TTC549 (cell line): ENCODE results near the gene ABCC4.

Source experiments
- FAIRE-seq: peaks from 2 replicates; lab custom pipeline; 2012; peaks lifted over from hg19 to GRCh38; lab: Jason Lieb, UNC

The ABCC4 gene

GRCh38 chr13:95301183-95301967 is at the start of gene ABCC4:
Gene ABCC4, minus strand, starts transcription at chr13:95301451. Its CDS starts 137 bp downstream, at chr13:95301314.
- no peak for FAIRE-seq

GRCh38 chr13:95349267-95349666 is 48.0 kb upstream of the ABCC4 start:
- FAIRE-seq, result no peak

- FAIRE-seq, result no peak
Measured at GRCh38 chr13:95343944-95344343, 42.7 kb upstream of the ABCC4 start.

GRCh38 chr13:95341441-95341840 is 40.2 kb upstream of the ABCC4 start:
- FAIRE-seq, result no peak

GRCh38 chr13:95338905-95339304 is 37.7 kb upstream of the ABCC4 start:
- no peak for FAIRE-seq

GRCh38 chr13:95337597-95337996 is 36.3 kb upstream of the ABCC4 start:
- no peak for FAIRE-seq

GRCh38 chr13:95335667-95336066 is 34.4 kb upstream of the ABCC4 start:
- FAIRE-seq, result no peak

GRCh38 chr13:95328386-95328785 is 27.1 kb upstream of the ABCC4 start:
- no peak for FAIRE-seq

- no peak for FAIRE-seq
Measured at GRCh38 chr13:95327190-95327589, 25.9 kb upstream of the ABCC4 start.

- FAIRE-seq, result no peak
Measured at GRCh38 chr13:95326695-95327094, 25.4 kb upstream of the ABCC4 start.

GRCh38 chr13:95325485-95325884 is 24.2 kb upstream of the ABCC4 start:
- no peak for FAIRE-seq

- FAIRE-seq, result no peak
Measured at GRCh38 chr13:95323930-95324662, 22.8 kb upstream of the ABCC4 start.

- FAIRE-seq, result no peak
Measured at GRCh38 chr13:95319551-95320274, 18.5 kb upstream of the ABCC4 start.

GRCh38 chr13:95317039-95317989 is 16.1 kb upstream of the ABCC4 start:
- FAIRE-seq, result no peak

- FAIRE-seq, result no peak
Measured at GRCh38 chr13:95315752-95316151, 14.5 kb upstream of the ABCC4 start.

GRCh38 chr13:95307507-95307906 is 6.3 kb upstream of the ABCC4 start:
- FAIRE-seq, result no peak

- FAIRE-seq, result no peak
Measured at GRCh38 chr13:95304453-95304852, 3.2 kb upstream of the ABCC4 start.

- FAIRE-seq, result no peak
Measured at GRCh38 chr13:95301968-95302393, 730 bp upstream of the ABCC4 start.

- FAIRE-seq, result no peak
Measured at GRCh38 chr13:95300625-95301182, 547 bp downstream of the ABCC4 start.

GRCh38 chr13:95298971-95299621 is 2.2 kb downstream of the ABCC4 start:
- no peak for FAIRE-seq
